ENCODE results near the gene C11orf52.

DNA sequence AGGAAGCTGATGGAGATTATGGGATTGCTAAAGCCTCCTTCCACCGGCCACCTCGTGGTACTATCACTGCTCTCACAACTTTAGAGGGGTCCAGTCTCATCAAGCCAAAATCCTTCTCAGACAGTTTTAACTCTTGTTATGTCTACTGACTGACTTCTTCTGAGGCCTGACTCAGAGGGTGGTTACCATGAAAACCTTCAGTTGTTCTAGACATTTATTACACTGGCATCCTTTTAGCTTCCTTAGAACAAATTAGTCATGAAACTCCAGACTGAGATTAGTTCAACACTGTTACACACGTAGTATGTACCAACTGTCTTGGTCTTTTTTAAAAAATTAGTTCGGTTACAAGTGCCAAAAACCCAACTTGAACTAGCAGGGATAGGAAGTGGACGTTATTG, 25.9 kb downstream of the C11orf52 start:
- TF ChIP-seq, protein P1, sequence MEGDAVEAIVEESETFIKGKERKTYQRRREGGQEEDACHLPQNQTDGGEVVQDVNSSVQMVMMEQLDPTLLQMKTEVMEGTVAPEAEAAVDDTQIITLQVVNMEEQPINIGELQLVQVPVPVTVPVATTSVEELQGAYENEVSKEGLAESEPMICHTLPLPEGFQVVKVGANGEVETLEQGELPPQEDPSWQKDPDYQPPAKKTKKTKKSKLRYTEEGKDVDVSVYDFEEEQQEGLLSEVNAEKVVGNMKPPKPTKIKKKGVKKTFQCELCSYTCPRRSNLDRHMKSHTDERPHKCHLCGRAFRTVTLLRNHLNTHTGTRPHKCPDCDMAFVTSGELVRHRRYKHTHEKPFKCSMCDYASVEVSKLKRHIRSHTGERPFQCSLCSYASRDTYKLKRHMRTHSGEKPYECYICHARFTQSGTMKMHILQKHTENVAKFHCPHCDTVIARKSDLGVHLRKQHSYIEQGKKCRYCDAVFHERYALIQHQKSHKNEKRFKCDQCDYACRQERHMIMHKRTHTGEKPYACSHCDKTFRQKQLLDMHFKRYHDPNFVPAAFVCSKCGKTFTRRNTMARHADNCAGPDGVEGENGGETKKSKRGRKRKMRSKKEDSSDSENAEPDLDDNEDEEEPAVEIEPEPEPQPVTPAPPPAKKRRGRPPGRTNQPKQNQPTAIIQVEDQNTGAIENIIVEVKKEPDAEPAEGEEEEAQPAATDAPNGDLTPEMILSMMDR (conservative IDR thresholded peaks at IDR 0.05 in 1 of 2, IDR thresholded peaks at IDR 0.05 in 1 of 2; ENCODE audit: extremely low read depth in 1 of 2, insufficient read depth in 1 of 2, low read depth in 1 of 2, low read length in 2 of 2): no peak
- no peak for TF ChIP-seq EZH2 (IDR thresholded peaks at IDR 0.05; ENCODE audit: borderline replicate concordance, low read length)

All from mammary epithelial cell (primary cell).